AG08395 (cell line): ENCODE results near the gene SLC32A1.

ENCODE experiments used
- DNase-seq: peaks from one replicate; pipeline ENCODE4 v3.0.0; 2012; ENCODE audit warnings: mixed read lengths, low spot score

Gene SLC32A1

DNA sequence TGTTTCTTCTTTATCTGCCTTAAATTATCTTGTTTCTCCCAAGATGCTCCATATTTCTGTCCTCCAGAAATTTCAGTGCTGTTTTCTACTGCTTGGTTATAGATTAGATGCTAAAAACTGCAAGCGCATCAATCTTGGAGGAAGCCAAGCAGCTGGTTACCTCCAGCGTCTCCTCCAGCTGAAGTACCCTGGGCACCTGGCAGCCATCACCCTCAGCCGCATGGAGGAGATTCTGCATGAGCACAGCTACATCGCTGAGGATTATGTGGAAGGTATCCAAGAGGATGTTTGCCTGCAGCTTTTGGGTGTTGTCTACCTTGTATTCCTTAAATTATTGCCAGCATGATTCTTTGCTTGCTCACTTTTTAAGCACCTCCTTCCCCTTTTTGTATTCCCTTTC, 27.7 kb downstream of the SLC32A1 start:
- DNase-seq, result no peak

DNA sequence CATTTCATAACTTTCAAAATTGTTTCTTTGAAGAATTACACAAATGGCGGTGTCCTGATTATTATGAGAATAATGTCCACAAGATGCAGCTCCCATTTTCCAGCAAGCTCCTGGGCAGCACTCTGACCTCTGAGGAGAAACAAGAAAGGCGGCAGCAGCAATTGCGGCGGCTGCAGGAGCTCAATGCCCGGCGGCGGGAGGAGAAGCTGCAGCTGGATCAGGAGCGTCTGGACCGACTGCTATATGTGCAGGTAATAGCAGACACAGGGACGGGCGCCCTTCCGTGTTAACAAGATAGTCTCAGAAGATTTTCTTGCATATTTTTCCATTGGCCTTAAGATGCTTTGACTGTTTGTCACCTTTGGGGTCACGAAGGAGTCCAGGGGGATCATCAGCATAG, 30.6 kb downstream of the SLC32A1 start:
- no peak for DNase-seq

DNA sequence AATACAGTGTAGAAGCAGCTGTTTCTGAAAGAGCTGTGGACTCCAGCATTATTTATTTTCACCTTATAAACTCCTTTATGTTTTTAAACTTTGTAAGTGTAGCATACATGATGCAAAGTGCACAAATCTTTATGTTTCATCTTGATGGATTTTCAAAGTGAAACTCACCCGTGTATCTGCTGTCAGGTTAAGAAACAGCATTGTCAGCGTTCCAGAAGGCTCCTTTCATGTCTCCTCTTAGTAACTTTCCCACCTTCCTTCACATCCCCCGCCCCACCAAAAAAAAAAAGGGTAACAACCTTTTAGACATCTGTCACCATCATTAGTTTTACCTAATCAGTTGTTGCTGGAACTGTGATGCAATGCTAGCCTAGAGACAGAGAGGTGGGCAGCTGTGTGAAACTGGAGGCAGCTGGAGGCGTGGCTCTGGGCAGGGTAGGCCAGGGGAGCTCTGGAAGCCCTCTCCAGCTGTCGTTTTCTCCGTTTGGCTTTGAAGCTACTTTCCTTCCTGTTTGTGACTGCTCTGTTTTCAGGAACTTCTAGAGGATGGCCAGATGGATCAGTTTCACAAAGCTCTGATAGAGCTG, 31.1 kb downstream of the SLC32A1 start:
- no peak for DNase-seq

DNA sequence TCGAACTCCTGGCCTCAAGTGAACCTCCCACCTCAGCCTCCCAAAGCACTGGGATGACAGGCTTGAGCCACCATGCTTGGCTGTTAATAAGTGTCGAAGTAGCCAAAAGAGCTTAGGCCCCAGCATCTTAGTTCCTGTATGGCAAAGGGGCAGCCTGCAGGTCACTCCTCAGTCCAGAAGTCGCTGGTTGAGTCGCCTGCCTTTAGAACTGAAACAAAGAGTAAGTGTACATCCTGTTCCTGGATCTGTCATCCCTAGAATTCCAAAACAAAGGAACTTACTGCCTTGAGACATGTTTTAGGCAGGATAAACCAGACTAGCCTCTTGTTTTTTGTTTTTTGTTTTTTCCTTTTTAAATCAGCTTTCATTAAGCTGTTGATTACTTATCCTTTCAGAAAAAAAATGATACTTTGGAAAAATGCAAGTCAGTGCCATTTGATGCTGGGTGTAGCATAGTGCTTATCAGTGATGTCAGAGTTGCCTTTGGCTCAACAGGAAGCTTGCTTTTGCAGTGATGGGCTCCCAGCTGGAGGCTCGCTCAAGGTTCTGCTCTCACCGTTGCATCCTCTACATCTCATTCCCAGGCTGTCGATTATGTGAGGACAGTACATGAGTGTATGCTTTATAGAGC, 33.0 kb downstream of the SLC32A1 start:
- no peak for DNase-seq

DNA sequence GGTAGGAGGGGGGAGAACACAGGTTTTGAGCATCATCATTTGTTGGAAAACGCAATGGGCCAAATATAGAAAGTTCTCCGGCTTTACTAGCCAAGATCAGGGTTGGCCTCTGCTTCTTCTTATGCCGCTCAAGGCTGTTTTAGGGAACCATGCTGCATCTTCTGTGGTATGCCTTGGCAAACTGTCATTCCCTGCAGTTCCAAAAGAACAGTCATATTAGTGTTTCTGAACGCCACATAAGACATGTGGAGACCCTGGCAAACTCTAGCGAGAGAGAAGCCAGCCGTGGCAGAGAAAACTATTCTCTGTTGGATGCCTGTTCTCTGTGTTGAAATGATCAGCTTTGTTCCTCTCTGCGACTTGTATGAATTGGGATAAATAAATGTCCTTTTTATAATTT, 34.8 kb downstream of the SLC32A1 start:
- no peak for DNase-seq

DNA sequence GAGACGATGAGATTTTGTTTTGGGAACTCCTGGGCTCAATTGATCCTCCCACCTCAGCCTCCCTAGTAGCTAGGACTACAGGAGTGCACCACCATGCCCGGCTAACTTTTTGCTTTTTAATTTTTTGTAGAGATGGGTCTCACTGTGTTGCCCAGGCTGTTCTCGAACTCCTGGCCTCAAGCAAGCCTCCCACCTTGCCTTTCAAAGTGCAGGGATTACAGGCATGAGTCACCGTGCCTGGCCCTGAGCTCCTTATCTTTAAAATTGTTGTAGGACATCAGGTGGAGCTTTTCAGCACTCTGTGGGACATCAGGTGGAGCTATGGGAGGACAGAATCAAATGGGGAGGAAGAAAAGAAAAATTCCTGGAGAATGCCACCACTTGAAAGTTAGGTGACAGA, 36.7 kb downstream of the SLC32A1 start:
- DNase-seq, result no peak

DNA sequence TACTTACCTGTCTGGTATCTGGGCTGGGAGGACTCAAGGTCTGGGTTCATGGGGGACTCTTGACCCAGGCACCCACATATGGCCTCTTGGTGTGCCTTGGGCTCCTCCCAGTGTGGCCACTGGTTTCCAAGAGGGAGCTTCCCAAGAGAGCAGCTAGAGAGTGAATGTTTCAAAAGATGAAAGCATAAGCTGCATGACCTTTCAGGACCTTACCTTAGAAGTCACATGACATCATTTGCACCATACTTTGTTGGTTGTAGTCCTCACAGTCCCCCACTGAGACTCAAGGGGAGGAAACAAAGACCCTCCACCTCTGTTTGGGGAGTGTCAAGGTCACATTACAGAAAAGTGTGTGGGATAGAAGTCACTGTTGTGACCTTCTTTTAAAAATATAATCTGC, 37.9 kb downstream of the SLC32A1 start:
- no peak for DNase-seq

DNA sequence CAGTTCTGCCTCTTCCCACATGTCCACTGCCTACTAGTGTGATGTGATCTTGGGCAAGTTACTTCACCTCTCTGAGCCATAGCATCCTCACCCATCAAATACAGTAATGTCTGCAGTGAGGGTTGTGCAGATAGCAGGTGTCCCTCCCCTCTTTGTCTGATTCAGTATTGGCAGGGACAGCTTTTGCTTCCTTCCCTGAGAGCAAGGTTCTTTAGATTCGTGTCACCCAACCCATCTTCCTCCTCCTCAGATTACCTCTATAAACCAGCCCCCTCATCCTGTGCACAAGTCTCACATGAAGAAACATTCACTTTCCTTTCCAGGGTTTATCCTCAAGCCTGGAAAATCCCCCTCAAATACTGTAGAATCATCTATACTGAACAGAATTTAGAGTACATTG, 39.3 kb downstream of the SLC32A1 start:
- DNase-seq, result no peak

DNA sequence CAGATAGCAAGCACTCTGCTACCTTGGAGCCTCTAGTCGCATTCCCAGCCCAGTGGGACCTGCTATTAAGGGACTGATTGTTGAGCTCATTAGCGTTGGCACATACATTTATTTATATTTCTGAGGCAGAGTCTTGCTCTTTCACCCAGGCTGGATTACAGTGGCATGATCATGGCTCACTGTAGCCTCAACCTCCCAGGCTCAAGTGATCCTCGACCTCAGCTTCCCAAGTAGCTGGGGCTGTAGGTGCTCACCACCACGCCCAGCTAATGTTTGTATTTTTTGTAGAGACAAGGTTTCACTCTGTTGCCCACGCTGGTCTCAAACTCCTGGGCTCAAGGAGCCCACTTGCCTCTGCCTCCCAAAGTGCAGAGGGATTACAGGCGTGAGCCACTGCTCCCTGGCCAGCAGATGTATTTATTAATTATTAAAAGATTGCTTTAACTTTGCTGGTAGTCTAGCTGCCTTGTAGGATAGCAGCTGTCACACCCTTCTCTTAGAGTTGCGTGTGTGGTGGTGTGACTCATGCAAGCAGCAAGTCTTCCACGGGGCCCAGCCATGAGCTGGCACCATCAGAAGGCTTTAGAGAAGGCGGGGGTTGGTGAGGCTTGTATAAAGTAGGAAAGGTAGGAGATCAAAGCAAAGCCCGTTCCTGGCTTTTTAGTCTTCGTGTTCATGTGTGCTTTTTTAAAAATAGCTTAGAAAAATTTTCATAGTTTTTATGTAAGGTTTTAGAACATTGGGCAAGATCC, 40.5 kb downstream of the SLC32A1 start:
- peak; percentile 91 for DNase-seq

DNA sequence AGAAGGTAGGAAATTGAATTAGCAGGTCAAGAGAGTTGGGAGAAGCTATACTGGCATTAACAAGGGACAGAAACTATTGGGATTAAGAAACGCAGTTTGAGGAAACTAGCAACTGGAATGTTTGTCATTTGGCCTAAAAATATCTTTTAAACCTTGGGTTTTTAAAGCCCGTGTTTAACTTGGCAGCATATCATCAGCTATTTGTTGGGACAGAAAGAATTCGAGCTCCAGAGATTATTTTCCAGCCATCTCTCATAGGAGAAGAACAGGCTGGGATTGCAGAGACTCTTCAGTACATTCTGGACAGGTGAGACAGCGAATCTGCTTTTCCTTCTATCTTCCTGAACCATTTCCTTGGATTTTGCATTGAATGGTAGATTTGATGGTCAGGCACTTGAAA, 41.8 kb downstream of the SLC32A1 start:
- DNase-seq, result no peak

DNA sequence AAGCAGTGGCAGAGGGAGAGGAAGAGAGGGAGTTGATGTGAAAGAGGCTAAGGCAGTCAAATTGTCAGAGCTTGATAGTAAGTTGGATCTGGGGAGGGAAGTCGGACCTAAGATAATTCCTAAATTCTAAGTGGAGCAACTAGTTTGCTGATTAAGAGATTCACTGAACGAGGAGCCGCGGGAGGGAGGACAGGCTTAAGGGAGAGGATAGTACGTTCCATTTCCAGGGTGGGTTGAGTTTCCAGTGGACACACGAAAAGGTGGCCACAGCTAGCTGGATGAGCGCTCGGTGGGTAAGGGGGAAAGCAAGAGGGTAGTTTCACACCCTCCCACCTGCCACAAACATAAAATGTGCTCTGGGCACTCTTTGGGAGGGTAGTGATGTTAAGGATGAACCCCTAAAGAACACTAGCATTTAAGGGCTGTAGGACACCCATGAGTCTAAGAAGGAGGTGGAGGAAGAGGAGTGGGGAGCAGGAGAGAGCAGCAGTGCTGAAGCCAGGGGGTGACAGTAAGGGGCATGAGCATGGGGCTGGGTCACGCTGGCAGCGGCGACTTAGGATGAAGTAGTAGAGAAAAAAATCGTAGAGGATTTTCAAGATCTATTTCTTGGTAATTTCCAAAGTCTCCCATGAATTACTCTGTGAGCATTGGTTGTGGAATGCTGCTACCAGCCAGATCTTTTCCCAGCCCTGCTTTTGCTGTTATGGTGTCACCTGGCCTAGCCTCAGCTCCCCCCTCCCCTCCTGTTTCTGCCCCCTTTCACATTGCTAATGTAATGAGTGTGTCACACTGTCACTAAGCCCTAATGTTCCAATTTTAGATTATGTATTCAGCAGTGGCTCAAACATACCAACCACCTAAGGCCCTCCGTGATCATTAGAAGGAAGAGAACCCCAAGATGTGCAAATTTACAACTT, 45.4 kb downstream of the SLC32A1 start:
- no peak for DNase-seq

DNA sequence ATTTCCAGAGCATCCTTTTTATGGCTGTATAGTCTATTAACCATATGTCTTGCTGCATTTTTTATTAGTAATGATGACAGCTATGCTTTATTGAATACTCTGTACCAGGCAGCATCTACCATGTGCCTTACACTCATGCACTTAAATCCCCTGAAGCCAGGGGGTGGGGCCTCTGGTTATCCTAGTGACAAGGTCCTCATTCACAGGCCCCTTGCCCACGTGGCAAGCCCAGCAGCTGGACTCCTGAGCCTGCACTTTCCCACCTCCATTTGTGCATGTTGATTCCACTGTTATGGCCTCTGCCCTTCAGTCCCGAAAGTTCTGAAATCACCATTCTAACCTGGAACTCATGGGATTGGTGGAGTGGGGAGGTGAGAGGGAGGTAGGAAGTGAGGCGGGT, 46.3 kb downstream of the SLC32A1 start:
- no peak for DNase-seq

DNA sequence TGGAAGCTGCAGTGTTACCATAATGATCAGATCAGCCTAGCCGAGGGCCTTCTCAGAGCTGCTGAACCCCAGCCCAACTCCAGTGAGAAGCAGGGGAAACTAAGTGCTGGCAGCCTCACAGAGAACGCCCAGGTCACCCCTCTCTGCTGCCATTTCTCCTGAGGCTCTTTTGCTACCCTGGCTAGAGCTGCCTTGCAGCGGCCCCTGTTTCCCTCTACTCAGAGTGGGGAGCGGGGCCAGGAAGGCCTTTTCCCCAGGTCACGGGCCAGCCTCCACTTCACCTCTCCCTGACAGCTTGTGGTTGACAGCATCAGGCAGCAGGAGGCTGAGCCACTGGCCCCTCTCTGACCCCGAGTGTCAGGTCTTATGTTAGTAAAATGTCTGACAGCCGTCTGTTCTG, 46.7 kb downstream of the SLC32A1 start:
- no peak for DNase-seq

DNA sequence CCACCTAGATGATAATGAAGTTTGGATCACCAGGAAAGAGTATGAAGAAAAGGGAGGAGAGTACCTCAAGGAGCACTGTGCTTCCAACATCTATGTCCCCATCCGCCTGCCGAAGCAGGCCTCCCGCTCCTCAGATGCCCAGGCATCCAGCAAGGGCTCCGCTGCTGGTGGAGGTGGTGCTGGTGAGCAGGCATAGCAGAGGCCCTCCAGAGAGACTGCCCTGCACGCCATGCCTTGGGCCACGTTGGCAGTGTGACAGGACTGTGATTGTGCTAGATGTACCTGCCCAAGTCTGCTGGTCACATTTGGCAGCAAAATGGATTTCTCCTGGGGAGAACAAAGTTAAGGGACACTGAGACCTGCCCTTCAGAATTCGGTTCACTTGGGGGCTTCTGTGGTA, 47.3 kb downstream of the SLC32A1 start:
- DNase-seq, result no peak

DNA sequence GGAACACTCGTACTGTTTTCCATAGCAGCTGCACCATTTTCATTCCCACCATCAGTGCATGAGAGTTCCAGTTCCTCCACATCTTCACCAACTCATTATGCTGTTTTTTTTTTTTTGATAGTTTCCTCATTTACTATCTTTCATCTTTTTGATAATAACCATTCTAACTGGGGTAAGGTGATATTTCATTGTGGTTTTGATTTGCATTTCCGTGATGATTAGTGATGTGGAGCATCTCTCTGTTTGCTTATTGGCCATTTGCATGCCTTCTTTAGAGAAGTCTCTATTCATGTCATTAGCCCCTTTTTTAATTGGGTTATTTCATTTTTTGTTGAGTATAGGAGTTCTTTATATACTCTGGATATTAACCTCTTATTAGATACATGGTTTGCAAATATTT, 49.9 kb downstream of the SLC32A1 start:
- DNase-seq, result no peak

DNA sequence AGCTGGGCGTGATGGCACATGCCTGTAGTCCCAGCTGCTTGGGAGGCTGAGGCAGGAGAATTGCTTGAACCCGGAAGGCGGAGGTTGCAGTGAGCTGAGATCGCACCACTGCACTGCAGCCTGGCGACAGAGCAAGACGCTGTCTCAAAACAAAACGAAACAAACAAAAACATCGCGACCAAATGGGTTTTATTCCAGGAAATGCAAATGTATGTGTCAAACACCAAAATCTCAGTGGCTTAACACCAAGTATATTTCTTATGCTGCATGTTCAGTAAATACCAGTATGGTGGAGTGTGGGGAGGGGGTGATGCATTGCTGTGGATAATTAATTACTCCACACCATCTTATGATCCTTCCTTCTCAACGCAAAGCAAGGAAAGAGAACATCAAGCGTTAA, 52.1 kb downstream of the SLC32A1 start:
- no peak for DNase-seq
